Mesangial cell (primary cell): ENCODE measurements around the gene LRRC43. TPM values are rescaled to one million over a fixed set of nuclear protein-coding genes. Genes with fewer than 3 reads are reported as not detected.

Source experiments
- total RNA-seq: library from RNA; depleted of rRNA; stranded (reverse); fragments of >200 nt; gene quantifications from 2 replicates; pipeline ENCODE4 v1.2.3, GENCODE V29; 2015

Gene LRRC43
- total RNA-seq: 0.49 and 3.7 TPM in 2 replicates

DNA sequence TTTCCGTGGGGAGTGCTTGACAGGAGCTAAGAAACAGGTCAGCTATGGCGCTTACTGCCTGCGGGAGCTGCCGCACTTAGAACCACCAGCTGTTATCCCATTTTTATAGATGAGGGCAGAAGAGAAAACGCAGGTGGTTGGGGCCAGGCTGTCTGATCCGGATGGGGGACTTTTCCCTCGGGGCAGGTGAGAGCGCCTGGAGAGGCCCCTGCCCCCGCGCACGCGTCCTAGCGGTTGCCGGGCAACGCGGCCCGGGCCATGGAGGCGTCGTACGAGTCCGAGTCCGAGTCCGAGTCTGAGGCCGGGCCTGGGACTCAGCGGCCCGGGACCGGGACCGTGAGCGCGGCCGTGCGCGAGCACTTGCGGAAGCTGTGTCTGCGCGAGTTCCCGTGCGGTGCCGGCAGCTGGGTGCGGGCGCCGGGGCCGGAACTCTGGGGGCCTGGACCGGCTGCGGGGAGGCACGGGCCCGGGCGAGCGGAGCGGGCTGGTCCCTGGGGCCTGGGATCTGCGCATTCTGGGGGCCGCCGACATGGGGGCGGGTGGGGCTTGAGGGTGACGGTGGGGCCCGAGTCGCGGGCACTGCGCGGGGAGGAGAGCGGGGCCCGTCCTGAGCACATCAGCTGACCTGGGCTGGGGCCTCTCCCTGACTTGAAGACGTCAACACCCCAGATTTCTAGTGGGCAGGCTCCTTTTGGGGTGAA, at the start of gene LRRC43:
LRRC43 (plus strand) TSS at position 237 of the 701 bp plus-strand sequence; CDS start at position 259, 22 bp downstream.

GRCh38 chr12:122174155-122174845, 8.6 kb upstream of the LRRC43 start, which contains the start of gene IL31:
IL31 (minus strand) TSS chr12:122174221; CDS start chr12:122174172, 49 bp downstream.

DNA sequence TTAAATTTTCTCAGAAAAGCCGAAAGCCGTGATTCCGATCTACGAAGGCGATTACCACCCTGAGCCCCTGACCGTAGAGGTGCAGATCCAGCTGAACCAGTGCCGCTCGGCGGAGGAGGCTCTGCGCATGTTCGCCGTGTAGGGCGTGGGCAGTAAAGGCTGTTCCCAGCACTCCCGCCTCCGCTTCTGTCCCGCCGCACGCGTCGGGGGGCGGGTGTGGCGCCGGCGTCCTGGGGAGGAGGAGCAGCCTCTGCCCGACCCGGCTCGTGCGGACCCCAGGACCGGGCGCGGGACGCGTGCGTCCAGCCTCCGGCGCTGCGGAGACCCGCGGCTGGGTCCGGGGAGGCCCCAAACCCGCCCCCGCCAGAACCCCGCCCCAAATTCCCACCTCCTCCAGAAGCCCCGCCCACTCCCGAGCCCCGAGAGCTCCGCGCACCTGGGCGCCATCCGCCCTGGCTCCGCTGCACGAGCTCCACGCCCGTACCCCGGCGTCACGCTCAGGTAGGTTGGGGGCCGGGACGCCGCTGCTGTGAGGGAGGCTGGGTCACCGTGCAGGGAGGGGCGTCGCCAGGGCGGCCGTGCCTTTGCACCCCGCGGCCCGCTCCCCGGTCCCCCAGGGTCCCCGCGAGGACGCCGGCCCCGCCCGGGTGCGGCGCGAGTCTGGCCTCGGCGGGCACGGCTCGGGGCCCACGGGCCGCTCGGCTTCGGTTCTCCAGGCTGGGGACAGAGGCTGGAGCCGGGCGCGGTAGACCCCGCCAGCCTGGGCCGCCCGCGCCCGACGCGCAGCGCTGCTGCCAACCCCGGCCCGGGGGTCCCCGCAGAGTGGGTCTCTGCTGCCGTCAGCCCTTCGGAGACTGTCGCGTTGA, 20.6 kb downstream of the LRRC43 start, which contains the start of gene B3GNT4:
B3GNT4 (plus strand) TSS at position 409 of the 866 bp plus-strand sequence. CDS start 910 bp downstream, outside the sequence.

DNA sequence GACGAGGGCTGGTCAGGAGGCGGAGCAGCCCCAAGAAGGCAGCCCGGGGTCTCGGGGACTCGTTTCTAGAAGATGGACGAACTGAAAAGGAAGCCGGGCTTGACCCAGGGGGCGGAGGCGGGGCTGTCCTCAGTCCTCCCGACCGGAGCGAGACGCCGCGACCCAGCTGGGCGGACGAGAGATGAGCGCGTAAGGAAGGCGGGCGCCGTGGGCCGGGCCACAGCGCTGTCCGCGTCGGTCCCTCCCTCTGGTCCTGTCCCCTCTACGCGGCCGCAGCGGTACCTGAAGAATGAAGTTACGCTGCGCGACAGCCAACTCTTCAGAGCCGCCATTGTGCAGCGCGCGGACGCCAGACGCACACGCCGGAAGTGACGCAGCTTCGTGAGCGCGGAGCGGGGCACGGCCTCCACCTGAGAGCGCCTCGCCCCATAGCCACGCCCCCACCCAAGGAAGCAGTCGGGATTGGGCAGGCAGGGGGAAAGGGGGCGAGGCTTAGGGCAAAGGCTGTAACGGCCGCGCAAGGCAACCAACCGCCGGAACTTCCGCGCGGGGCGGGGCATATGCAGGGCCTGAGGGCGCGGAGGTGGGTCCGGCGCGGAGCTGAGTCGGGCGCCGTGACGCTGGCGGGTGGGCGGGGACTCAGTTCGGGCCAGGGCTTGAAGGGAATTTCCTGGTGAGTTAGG, 42.9 kb downstream of the LRRC43 start, which contains the start of gene DIABLO:
DIABLO (minus strand) TSS at position 370 of the 683 bp plus-strand sequence; CDS start at position 332, 38 bp downstream.

Other genes with a start within 250 kb of the LRRC43 start
- 8.3 and 20.8 TPM in 2 replicates for gene BCL7A, start 161.2 kb upstream of the LRRC43 start, total RNA-seq
- gene MLXIP, start 104.4 kb upstream of the LRRC43 start, total RNA-seq: 36.2 and 58.2 TPM in 2 replicates
- not detected in 2 replicates for gene IL31, start 8.9 kb upstream of the LRRC43 start, total RNA-seq
- 0.49 and 2.0 TPM in 2 replicates for gene B3GNT4, start 20.6 kb downstream of the LRRC43 start, total RNA-seq
- 72.6 and 72.8 TPM in 2 replicates for gene DIABLO, start 42.9 kb downstream of the LRRC43 start, total RNA-seq
- 15.0 and 15.3 TPM in 2 replicates for gene VPS33A, start 83.4 kb downstream of the LRRC43 start, total RNA-seq
- 29.8 and 37.8 TPM in 2 replicates for gene CLIP1, start 239.5 kb downstream of the LRRC43 start, total RNA-seq